Activated CD4-positive, alpha-beta memory T cell treated with anti-CD3 and anti-CD28 coated beads for 36 hours (primary cell): ENCODE measurements around the gene TMEM50B. TPM values are rescaled to one million over a fixed set of nuclear protein-coding genes. Genes with fewer than 3 reads are reported as not detected.
A peak's percentile ranks its signal among the peaks of the same experiment; 100 is the strongest.

Experiments used
- CTCF ChIA-PET: fragments of 350-600 bp; sonication (Branson Sonifier 250); formaldehyde crosslinking; loops from one replicate; lab custom pipeline; 2021; ENCODE audit warnings: antibody characterized with exemption, inconsistent platforms; lab: Charles Lee
- POLR2A ChIA-PET: fragments of 350-600 bp; sonication (Branson Sonifier 250); formaldehyde crosslinking; loops from one replicate; lab custom pipeline; 2021; ENCODE audit warnings: antibody characterized with exemption; lab: Charles Lee
- DNase-seq: peaks from one replicate; pipeline ENCODE4 v3.0.0-alpha.2; 2020
- H3K27ac Mint-ChIP-seq: one replicate; pipeline ENCODE4 v1.8.0; 2021; ENCODE audit warnings: mixed read lengths
- H3K27me3 Mint-ChIP-seq: one replicate; pipeline ENCODE4 v1.8.0; 2021; ENCODE audit warnings: mixed read lengths
- H3K36me3 Mint-ChIP-seq: one replicate; pipeline ENCODE4 v1.8.0; 2021; ENCODE audit warnings: mixed read lengths
- H3K4me1 Mint-ChIP-seq: one replicate; pipeline ENCODE4 v1.8.0; 2021; ENCODE audit warnings: low read depth, mixed read lengths
- H3K4me3 Mint-ChIP-seq: one replicate; pipeline ENCODE4 v1.8.0; 2021; ENCODE audit warnings: mild to moderate bottlenecking, mixed read lengths
- H3K9me3 Mint-ChIP-seq: one replicate; pipeline ENCODE4 v1.8.0; 2021; ENCODE audit warnings: mixed read lengths
- intact Hi-C: fragments of 100-400 bp; cut with micrococcal nuclease; formaldehyde crosslinking; loops from one replicate; pipeline ENCODE4 v1.15.1; 2023
- total RNA-seq, 2 experiments: library from RNA; stranded (reverse); gene quantifications; one replicate each; pipeline ENCODE4 v1.2.3, GENCODE V29; 2021

Gene TMEM50B
- total RNA-seq, 2 experiments from 2014 or later, result 18.6 to 21.8 TPM

DNA sequence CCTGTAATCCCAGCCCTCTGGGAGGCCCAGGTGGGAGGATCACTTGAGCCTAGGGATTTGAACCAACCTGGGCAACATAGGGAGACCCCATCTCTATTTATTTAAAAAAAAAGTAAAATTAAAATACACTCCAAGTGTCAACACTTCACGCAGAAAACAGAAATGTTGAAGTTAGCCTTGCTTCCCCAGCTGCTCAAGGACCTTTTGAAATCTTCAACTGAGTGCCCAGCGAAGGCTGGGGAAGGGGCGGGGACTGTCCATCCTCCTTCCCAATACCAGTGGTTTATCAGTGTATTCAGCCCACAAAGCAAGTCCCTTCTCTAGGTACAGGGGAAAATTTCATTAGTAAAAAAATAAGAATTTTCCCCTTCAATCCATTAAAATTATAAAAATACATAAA is 14.0 kb upstream of the TMEM50B start:
- ChIA-PET POLR2A (no interaction called here), CTCF (no interaction called here)
- Mint-ChIP-seq H3K27ac (no peak overlapping the region), H3K36me3 (no peaks in the 10 kb centered on the region), H3K9me3 (no peaks in the 10 kb centered on the region), H3K27me3 (no peaks in the 10 kb centered on the region), H3K4me1 (peaks cover 9% of the 10 kb centered on the region), H3K4me3 (no peak overlapping the region)
- intact Hi-C loops, result no loop called here
- DNase-seq, result no peak

DNA sequence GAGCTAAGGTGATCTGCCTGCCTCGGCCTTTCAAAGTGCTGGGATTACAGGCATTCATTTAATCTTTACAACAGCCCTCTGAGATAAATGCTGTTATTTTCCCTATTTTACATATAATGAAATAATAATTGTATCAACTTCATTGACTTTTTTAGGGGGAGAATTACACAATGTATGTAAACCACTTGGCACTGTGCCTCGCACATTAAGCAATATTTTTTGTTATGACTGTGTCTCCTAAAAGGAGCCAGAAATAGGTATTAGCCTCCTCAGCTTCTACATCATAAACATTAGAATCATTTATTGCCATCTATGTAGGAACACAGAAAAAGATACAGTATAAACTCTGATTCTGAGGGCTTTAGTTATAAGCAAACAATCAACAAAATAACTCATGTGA is 12.8 kb upstream of the TMEM50B start:
- ChIA-PET CTCF (interaction anchor here (1.0 kb wide), 1 partner anchor 13 kb away, joined by 3 read pairs; the partner anchor contains the start of gene TMEM50B), POLR2A (interaction anchor here (4.2 kb wide), 1 partner anchor 13 kb away, joined by 37 read pairs; the partner anchor contains the start of gene TMEM50B)
- Mint-ChIP-seq H3K9me3 (no peaks in the 10 kb centered on the region), H3K4me1 (peaks cover 9% of the 10 kb centered on the region), H3K27ac (no peak overlapping the region), H3K36me3 (no peaks in the 10 kb centered on the region), H3K27me3 (no peaks in the 10 kb centered on the region), H3K4me3 (no peak overlapping the region)
- intact Hi-C loops, result no loop called here
- DNase-seq, result no peak

DNA sequence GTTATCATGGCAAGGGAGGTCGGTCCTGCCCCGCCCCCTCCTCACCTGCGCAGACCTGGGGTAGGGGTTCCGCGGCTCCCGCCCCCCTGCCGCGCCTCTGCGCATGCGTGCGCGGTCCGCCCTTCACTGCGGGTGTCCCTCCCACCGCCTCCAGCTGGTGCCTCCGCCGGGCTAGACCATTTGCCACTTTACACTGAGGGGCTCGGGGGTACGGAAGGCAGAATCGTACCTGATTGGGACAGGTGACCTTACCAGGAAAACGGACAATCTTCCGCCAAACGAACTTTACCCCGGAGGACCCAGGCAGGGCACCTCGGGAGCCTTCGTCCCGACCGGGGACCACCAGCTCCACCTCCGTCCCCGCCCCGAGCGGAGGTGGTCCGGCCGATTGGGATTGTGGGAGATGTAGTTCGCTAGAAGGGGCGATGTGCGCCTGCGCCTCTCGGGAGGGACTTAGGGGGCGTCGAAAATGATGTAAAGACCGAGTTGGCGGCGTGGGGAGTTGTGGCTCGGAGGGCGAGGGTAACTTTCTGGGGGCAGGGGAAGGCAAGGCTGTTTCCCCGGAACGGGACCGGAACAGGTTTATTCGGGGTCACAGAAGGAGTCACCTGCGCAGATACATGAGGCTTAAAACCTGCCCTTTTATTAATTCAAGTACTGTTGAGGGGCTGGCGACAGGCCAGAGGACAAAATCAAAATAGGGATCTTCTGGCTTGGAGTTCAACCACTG is 11.8 kb upstream of the TMEM50B start, which contains the start of gene DNAJC28:
DNAJC28 (minus strand) TSS at position 344 of the 730 bp plus-strand sequence. CDS start 2,323 bp downstream, outside the sequence.
- H3K36me3 Mint-ChIP-seq, result no peaks in the 10 kb centered on the region
- H3K27me3 Mint-ChIP-seq, result no peaks in the 10 kb centered on the region
- DNase-seq, result peak; percentile 95
- H3K4me1 Mint-ChIP-seq, result peaks cover 9% of the 10 kb centered on the region
- ChIA-PET POLR2A (interaction anchor here (1.2 to 4.2 kb wide), 3 partner anchors 12 to 52 kb away, joined by 4 to 37 read pairs (median 7); partner anchors contain the start of genes GART, SON and TMEM50B), CTCF (interaction anchor here (0.6 to 2.3 kb wide), 2 partner anchors 11 to 720 kb away, joined by 3 to 24 read pairs; partner anchors contain the start of genes PAXBP1 and TMEM50B)
- H3K27ac Mint-ChIP-seq, result peak within 1 kb of the TSS; percentile 81
- no peaks in the 10 kb centered on the region for H3K9me3 Mint-ChIP-seq
- H3K4me3 Mint-ChIP-seq, result peak within 1 kb of the TSS; percentile 85
- intact Hi-C loops, result loop anchor here (1.0 kb wide), 4 partner anchors 11 to 151 kb away; partner anchors contain the start of genes DONSON, GART and ITSN1

DNA sequence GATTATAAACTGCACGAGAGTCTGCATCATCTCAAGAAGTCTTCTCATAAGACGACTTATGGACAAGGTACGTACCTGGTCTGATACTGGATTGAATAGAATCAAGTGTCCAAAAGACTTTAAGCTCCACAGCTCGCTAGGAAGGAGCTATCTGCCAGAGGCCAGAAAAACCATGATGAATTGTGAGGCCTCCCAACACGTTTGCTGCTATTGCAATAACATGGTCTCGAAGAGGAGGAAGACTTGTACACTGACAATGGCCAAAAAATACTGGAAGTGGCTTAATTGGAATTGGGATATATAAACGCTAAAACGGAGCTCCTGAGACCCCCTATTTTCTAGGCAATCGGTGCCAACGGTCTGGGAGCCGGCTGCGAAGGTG is 11.2 kb upstream of the TMEM50B start:
- DNase-seq, result no peak
- ChIA-PET CTCF (interaction anchor here (0.6 to 2.3 kb wide), 2 partner anchors 11 to 720 kb away, joined by 3 to 24 read pairs; partner anchors contain the start of genes PAXBP1 and TMEM50B), POLR2A (interaction anchor here (1.2 to 4.2 kb wide), 3 partner anchors 11 to 52 kb away, joined by 4 to 37 read pairs (median 7); partner anchors contain the start of genes GART, SON and TMEM50B)
- intact Hi-C loops, result loop anchor here (1.0 kb wide), 4 partner anchors 11 to 151 kb away; partner anchors contain the start of genes DONSON, GART and ITSN1
- H3K27ac Mint-ChIP-seq, result peak overlapping the region; percentile 73
- H3K27me3 Mint-ChIP-seq, result no peaks in the 10 kb centered on the region
- H3K4me3 Mint-ChIP-seq, result peak overlapping the region; percentile 85
- peaks cover 9% of the 10 kb centered on the region for H3K4me1 Mint-ChIP-seq
- H3K36me3 Mint-ChIP-seq, result no peaks in the 10 kb centered on the region
- H3K9me3 Mint-ChIP-seq, result no peaks in the 10 kb centered on the region

DNA sequence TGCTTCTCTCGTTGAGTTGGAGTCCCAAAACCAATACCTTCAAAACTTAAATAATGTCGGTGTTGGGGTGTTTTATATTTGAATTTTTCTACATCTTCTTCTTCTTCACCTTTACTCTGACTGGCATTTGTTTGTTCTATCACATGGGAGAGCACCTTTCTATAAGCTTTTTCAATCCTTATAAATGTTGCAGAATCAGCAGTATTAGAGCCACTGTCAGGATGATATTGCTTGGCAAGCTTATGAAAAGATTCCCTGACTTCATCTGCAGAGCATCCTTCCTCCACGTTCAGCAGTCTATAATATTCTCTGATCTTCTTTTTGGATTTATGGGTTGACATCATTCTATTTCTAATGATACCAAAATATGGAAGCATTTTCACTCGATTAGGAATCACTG is 9.2 kb upstream of the TMEM50B start:
- Mint-ChIP-seq H3K4me1 (peaks cover 9% of the 10 kb centered on the region), H3K27me3 (no peaks in the 10 kb centered on the region), H3K9me3 (no peaks in the 10 kb centered on the region), H3K27ac (no peak overlapping the region), H3K4me3 (no peak overlapping the region), H3K36me3 (no peaks in the 10 kb centered on the region)
- intact Hi-C loops, result no loop called here
- ChIA-PET CTCF (interaction anchor here (0.7 kb wide), 1 partner anchor 503 kb away, joined by 3 read pairs; no protein-coding TSS in a partner anchor), POLR2A (interaction anchor here (4.2 kb wide), 1 partner anchor 9 kb away, joined by 37 read pairs; the partner anchor contains the start of gene TMEM50B)
- DNase-seq, result no peak

DNA sequence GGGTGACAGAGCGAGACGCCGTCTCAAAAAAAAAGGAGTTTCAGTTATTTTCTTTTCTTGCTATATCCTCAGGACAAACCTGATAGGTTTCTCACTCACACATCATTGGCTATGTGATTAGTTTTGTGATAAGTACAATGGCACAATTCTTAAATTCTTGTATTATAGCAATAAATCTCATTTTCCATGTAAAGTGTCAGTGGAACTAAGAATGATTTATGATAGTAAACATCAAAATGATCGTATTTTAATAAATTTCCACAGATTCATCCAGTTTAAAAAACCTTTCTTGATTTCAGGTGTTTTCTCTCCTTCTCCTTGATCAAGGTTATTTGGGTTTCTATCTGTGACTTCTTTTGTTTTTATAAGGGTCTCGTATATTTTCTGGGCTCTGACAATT is 8.2 kb upstream of the TMEM50B start:
- POLR2A ChIA-PET, result interaction anchor here (4.2 kb wide), 1 partner anchor 8 kb away, joined by 37 read pairs; the partner anchor contains the start of gene TMEM50B
- no peaks in the 10 kb centered on the region for H3K9me3 Mint-ChIP-seq

DNA sequence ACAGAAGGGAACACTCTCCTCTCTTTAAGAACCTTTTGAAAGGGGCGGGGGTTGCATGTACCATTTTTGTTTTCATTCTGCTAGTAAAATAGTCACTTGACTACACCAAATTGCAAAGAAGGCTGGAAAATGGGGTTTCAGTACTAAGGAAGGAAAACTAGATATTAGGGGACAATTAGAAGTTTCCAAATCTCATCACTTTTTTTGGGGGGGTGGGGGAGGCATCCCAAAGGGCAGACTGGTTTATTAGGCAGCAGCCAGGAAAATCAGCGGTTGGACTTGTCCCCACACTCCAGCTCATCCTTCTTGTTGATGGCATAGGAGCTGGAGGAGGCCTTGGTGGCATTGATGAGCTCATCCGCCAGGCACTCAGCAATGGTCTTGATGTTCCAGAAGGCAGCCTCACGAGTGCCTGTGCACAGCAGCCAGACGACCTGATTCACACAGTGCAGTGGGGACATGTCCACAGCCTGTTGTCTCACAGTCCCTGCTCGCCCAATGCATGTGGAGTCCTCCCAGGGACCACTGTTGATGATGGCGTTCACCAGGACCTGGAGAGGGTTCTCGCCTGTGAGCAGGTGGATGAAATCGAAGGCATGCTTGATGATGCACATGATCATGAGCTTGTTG is 1.7 kb upstream of the TMEM50B start:
- H3K27ac Mint-ChIP-seq, result no peak overlapping the region
- peak overlapping the region; percentile 92 for H3K4me3 Mint-ChIP-seq
- no peaks in the 10 kb centered on the region for H3K27me3 Mint-ChIP-seq
- intact Hi-C loops, result loop anchor here (5.0 kb wide), 1 partner anchor 709 kb away; the partner anchor contains the start of gene PAXBP1
- DNase-seq, result no peak
- POLR2A ChIA-PET, result interaction anchor here (3.4 kb wide), 1 partner anchor 62 kb away, joined by 14 read pairs; the partner anchor contains the start of gene SON
- peaks cover 19% of the 10 kb centered on the region for H3K4me1 Mint-ChIP-seq
- CTCF ChIA-PET, result interaction anchor here (1.5 to 3.2 kb wide), 3 partner anchors 9 to 125 kb away, joined by 3 to 24 read pairs (median 15); partner anchors contain the start of gene DNAJC28
- H3K36me3 Mint-ChIP-seq, result no peaks in the 10 kb centered on the region
- no peaks in the 10 kb centered on the region for H3K9me3 Mint-ChIP-seq

More for the DNA sequence above, 8.2 kb upstream of the TMEM50B start:
- DNase-seq, result no peak
- Mint-ChIP-seq H3K27me3 (no peaks in the 10 kb centered on the region), H3K27ac (no peak overlapping the region), H3K4me3 (no peak overlapping the region), H3K36me3 (no peaks in the 10 kb centered on the region), H3K4me1 (peaks cover 9% of the 10 kb centered on the region)
- CTCF ChIA-PET, result no interaction called here
- intact Hi-C loops, result no loop called here

DNA sequence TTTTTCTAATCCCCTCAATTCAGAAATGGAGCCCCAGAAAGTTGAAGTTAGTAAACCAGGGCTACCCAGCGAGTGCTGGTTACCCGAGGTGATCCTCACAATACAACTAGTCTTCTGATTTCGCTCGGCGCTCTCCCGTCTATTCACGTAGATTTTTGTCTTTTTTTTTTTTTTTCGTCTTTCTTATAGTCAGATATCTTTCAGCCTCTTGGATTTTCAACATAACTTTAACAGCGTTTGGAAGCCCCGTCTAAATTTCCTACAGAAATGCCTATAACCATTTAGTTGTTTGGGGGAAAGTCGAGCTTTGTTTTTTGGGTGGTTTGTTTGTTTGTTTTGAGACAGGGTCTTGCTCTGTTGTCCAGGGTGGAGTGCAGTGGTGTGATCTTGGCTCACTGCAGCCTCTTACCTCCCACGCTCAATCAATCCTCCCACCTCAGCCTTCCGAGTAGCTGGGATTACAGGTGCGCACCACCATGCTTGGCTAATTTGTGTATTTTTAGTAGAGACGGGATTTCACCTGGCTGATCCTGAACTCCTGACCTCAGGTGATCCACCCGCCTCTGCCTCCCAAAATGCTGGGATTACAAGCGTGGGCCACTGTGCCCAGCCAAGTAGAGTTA is 818 bp upstream of the TMEM50B start:
- H3K27me3 Mint-ChIP-seq, result no peaks in the 10 kb centered on the region
- peak overlapping the region; percentile 92 for H3K4me3 Mint-ChIP-seq
- ChIA-PET POLR2A (interaction anchor here (0.9 to 3.4 kb wide), 10 partner anchors 10 to 214 kb away, joined by 3 to 37 read pairs (median 5); partner anchors contain the start of genes DNAJC28, DONSON, GART and IFNAR1), CTCF (interaction anchor here (0.9 to 3.2 kb wide), 8 partner anchors 10 to 253 kb away, joined by 3 to 24 read pairs (median 5); partner anchors contain the start of genes DNAJC28 and DONSON)
- peaks cover 19% of the 10 kb centered on the region for H3K4me1 Mint-ChIP-seq
- no peaks in the 10 kb centered on the region for H3K36me3 Mint-ChIP-seq
- intact Hi-C loops, result loop anchor here (1.0 to 5.0 kb wide), 4 partner anchors 11 to 708 kb away; partner anchors contain the start of genes DNAJC28, GART, ITSN1 and PAXBP1
- no peak for DNase-seq
- H3K9me3 Mint-ChIP-seq, result no peaks in the 10 kb centered on the region
- peak overlapping the region; percentile 76 for H3K27ac Mint-ChIP-seq

DNA sequence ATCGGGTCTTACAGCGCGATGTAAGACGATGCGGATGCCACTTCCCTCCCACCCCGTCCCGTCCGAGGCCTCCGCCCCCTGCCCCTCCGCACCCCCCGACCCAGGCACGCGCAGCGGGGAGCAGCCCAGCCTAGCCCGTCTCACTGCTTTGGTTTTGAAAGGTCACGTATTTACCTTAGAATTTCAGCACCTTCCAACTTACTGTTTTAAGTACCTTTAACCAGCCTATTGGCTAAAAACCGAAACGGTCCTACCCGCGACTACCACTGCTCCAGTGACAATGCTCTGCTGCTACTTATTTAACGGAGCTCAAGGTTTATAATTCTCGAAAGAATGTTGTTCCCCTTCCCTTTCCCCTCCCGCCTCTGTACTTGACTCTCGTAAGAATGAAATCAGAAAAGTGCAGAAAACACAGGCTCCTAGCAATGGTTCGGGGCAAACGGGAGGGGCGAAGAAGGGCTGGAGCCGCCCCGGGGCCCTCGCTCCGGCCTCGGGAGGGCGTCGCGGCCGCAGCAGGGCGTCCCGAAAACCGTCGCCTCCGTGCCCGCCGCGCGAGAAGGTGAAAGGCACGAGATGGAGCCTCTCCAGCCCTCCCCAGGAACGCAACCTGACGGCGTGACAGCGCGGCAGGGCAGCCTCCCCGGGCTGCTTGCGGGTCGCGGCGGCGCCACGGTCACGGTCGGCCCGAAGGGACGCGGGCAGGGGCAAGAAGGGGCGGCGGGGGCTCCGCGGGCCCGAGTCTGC is 667 bp downstream of the TMEM50B start:
- H3K4me1 Mint-ChIP-seq, result peaks cover 19% of the 10 kb centered on the region
- H3K9me3 Mint-ChIP-seq, result no peaks in the 10 kb centered on the region
- no peaks in the 10 kb centered on the region for H3K27me3 Mint-ChIP-seq
- intact Hi-C loops, result loop anchor here (1.0 to 5.0 kb wide), 3 partner anchors 99 to 155 kb away; partner anchors contain the start of genes DONSON and IFNAR1
- ChIA-PET CTCF (interaction anchor here (0.7 to 3.2 kb wide), 8 partner anchors 12 to 127 kb away, joined by 3 to 24 read pairs (median 3); partner anchors contain the start of genes DNAJC28 and DONSON), POLR2A (interaction anchor here (0.7 to 3.4 kb wide), 11 partner anchors 11 to 751 kb away, joined by 3 to 37 read pairs (median 5); partner anchors contain the start of genes DNAJC28, DONSON, IFNAR1 and SON)
- H3K4me3 Mint-ChIP-seq, result peak overlapping the region; percentile 92
- H3K36me3 Mint-ChIP-seq, result no peaks in the 10 kb centered on the region
- peak overlapping the region; percentile 79 for H3K27ac Mint-ChIP-seq
- DNase-seq, result peak; percentile 58

DNA sequence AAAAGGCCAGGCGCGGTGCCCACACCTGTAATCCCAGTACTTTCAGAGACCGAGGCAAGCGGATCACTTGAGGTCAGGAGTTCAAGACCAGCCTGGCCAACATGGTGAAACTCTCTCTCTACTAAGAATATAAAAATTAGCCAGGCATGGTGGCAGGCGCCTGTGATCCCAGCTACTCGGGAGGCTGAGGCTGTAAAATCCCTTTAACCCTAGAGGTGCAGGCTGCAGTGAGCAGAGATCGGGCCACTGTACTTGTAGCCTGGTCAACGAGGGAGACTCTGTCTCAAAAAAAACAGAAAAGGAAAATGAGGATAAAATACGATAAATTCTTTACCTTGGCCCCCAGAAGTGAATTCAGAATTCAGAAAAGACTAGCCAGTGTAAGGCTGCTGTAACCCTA is 1.6 kb downstream of the TMEM50B start:
- Mint-ChIP-seq H3K27ac (peak overlapping the region; percentile 79), H3K4me1 (peaks cover 21% of the 10 kb centered on the region), H3K9me3 (no peaks in the 10 kb centered on the region), H3K27me3 (no peaks in the 10 kb centered on the region), H3K36me3 (peaks cover 2% of the 10 kb centered on the region), H3K4me3 (peak overlapping the region; percentile 92)
- CTCF ChIA-PET, result no interaction called here
- no peak for DNase-seq
- POLR2A ChIA-PET, result interaction anchor here (1.7 kb wide), 1 partner anchor 43 kb away, joined by 5 read pairs; no protein-coding TSS in a partner anchor
- intact Hi-C loops, result loop anchor here (5.0 kb wide), 1 partner anchor 109 kb away; the partner anchor contains the start of gene DONSON
